GM19240 (cell line): ENCODE results near the gene FLVCR1.
"Not testable (repeated sequence)": the region's sequence is repeated elsewhere in the genome, so short reads cannot be mapped to it uniquely, and the experiment has no call there.

ENCODE experiments used
- DNase-seq: peaks from one replicate; pipeline ENCODE4 v3.0.0; 2011; ENCODE audit warnings: low spot score; ENCODE audit not compliant: insufficient read length

The FLVCR1 gene

GRCh38 chr1:212860713-212861581 is 2.9 kb downstream of the FLVCR1 start:
- no peak for DNase-seq

- DNase-seq = no peak
Observed at GRCh38 chr1:212862111-212862690, 4.1 kb downstream of the FLVCR1 start.

- DNase-seq = not testable (repeated sequence)
Observed at GRCh38 chr1:212863345-212863744, 5.3 kb downstream of the FLVCR1 start.

GRCh38 chr1:212864201-212864600 is 6.1 kb downstream of the FLVCR1 start:
- no peak for DNase-seq

GRCh38 chr1:212867192-212867591 is 9.1 kb downstream of the FLVCR1 start:
- no peak for DNase-seq

GRCh38 chr1:212871976-212872375 is 13.9 kb downstream of the FLVCR1 start:
- DNase-seq = no peak

GRCh38 chr1:212873518-212873917 is 15.4 kb downstream of the FLVCR1 start:
- no peak for DNase-seq

GRCh38 chr1:212878418-212878817 is 20.3 kb downstream of the FLVCR1 start:
- DNase-seq = no peak

GRCh38 chr1:212879947-212880690 is 22.0 kb downstream of the FLVCR1 start:
- DNase-seq = no peak

- no peak for DNase-seq
Observed at GRCh38 chr1:212884592-212884991, 26.5 kb downstream of the FLVCR1 start.

GRCh38 chr1:212892108-212892507 is 34.0 kb downstream of the FLVCR1 start:
- DNase-seq = no peak

GRCh38 chr1:212899845-212900244 is 41.8 kb downstream of the FLVCR1 start:
- no peak for DNase-seq

- DNase-seq = no peak
Observed at GRCh38 chr1:212901290-212901689, 43.2 kb downstream of the FLVCR1 start.

- DNase-seq = no peak
Observed at GRCh38 chr1:212902054-212902453, 44.0 kb downstream of the FLVCR1 start.

GRCh38 chr1:212903664-212904063 is 45.6 kb downstream of the FLVCR1 start:
- DNase-seq = no peak

- DNase-seq = not testable (repeated sequence)
Observed at GRCh38 chr1:212908071-212908470, 50.0 kb downstream of the FLVCR1 start.

GRCh38 chr1:212908971-212909370 is 50.9 kb downstream of the FLVCR1 start:
- DNase-seq = no peak

- DNase-seq = no peak
Observed at GRCh38 chr1:212909652-212910063, 51.6 kb downstream of the FLVCR1 start.

- DNase-seq = not testable (repeated sequence)
Observed at GRCh38 chr1:212910213-212910612, 52.1 kb downstream of the FLVCR1 start.

GRCh38 chr1:212913638-212914037 is 55.6 kb downstream of the FLVCR1 start:
- not testable (repeated sequence) for DNase-seq

GRCh38 chr1:212914110-212914509 is 56.0 kb downstream of the FLVCR1 start:
- DNase-seq = not testable (repeated sequence)

GRCh38 chr1:212914789-212915188 is 56.7 kb downstream of the FLVCR1 start:
- no peak for DNase-seq
